GM18498 (cell line): Measurements from ENCODE around the gene KRTAP10-5.
"Not testable (repeated sequence)": the region's sequence is repeated elsewhere in the genome, so short reads cannot be mapped to it uniquely, and the experiment has no call there.

ENCODE experiments used
- ATAC-seq: cut with Tn5 transposase; IDR thresholded peaks from one replicate; pipeline ENCODE4 v1.9.1; 2021; ENCODE audit warnings: mild to moderate bottlenecking, moderate library complexity; ENCODE audit not compliant: unreplicated experiment

KRTAP10-5 gene

GRCh38 chr21:44611551-44611950 is 31.1 kb upstream of the KRTAP10-5 start:
- no peak for ATAC-seq

- not testable (repeated sequence) for ATAC-seq
Observed at GRCh38 chr21:44610157-44610843, 29.9 kb upstream of the KRTAP10-5 start.

GRCh38 chr21:44609193-44609592 is 28.8 kb upstream of the KRTAP10-5 start:
- ATAC-seq = no peak

- no peak for ATAC-seq
Observed at GRCh38 chr21:44606495-44606894, 26.1 kb upstream of the KRTAP10-5 start.

GRCh38 chr21:44603911-44604310 is 23.5 kb upstream of the KRTAP10-5 start:
- no peak for ATAC-seq

GRCh38 chr21:44603109-44603875 is 22.9 kb upstream of the KRTAP10-5 start:
- no peak for ATAC-seq

- no peak for ATAC-seq
Observed at GRCh38 chr21:44602463-44602850, 22.1 kb upstream of the KRTAP10-5 start.

- ATAC-seq = no peak
Observed at GRCh38 chr21:44601596-44602462, 21.4 kb upstream of the KRTAP10-5 start.

GRCh38 chr21:44601091-44601490 is 20.7 kb upstream of the KRTAP10-5 start:
- not testable (repeated sequence) for ATAC-seq

- ATAC-seq = not testable (repeated sequence)
Observed at GRCh38 chr21:44600118-44600978, 19.9 kb upstream of the KRTAP10-5 start, which contains the start of gene KRTAP10-7. TSS of gene KRTAP10-7 (plus strand) at chr21:44600597. CDS start at chr21:44600622, 25 bp downstream.

- no peak for ATAC-seq
Observed at GRCh38 chr21:44599264-44600029, 19.0 kb upstream of the KRTAP10-5 start.

- ATAC-seq = no peak
Observed at GRCh38 chr21:44598061-44598460, 17.7 kb upstream of the KRTAP10-5 start.

GRCh38 chr21:44596068-44596725 is 15.8 kb upstream of the KRTAP10-5 start:
- ATAC-seq = no peak

GRCh38 chr21:44595524-44595923 is 15.1 kb upstream of the KRTAP10-5 start:
- no peak for ATAC-seq

GRCh38 chr21:44594406-44594916 is 14.1 kb upstream of the KRTAP10-5 start:
- ATAC-seq = no peak

GRCh38 chr21:44593598-44594405 is 13.4 kb upstream of the KRTAP10-5 start:
- no peak for ATAC-seq

GRCh38 chr21:44592446-44593311 is 12.3 kb upstream of the KRTAP10-5 start, which contains the start of gene KRTAP10-6:
TSS of gene KRTAP10-6 (minus strand) at chr21:44592505. CDS start at chr21:44592484, 21 bp downstream.
- no peak for ATAC-seq
